Karpas-422 (cell line): ENCODE results near the gene PHLPP1. TPM values are rescaled to one million over a fixed set of nuclear protein-coding genes. Genes with fewer than 3 reads are reported as not detected.

Experiments used
- DNase-seq: peaks from one replicate; pipeline ENCODE4 v3.0.0-alpha.2; 2015
- H2AFZ ChIP-seq: fragments of 200-600 bp; sonication (generic); 2 replicates; pipeline ENCODE4 v1.6.1; 2014; ENCODE audit warnings: antibody characterized with exemption, low read length, mixed read lengths
- H3K27ac ChIP-seq: fragments of 200-600 bp; sonication (generic); 2 replicates; pipeline ENCODE4 v1.5.1; 2014; ENCODE audit warnings: mild to moderate bottlenecking, low read length, moderate library complexity
- H3K27me3 ChIP-seq: fragments of 200-600 bp; sonication (generic); 2 replicates; pipeline ENCODE4 v1.6.1; 2014; ENCODE audit warnings: low read length, mixed read lengths
- H3K36me3 ChIP-seq: fragments of 200-600 bp; sonication (generic); 2 replicates; pipeline ENCODE4 v1.6.1; 2014; ENCODE audit warnings: low read length, mixed read lengths; ENCODE audit not compliant: insufficient read depth
- H3K4me1 ChIP-seq: fragments of 200-600 bp; sonication (generic); 2 replicates; pipeline ENCODE4 v1.6.1; 2014; ENCODE audit warnings: mild to moderate bottlenecking, low read length, mixed read lengths
- H3K4me2 ChIP-seq: fragments of 200-600 bp; sonication (generic); 2 replicates; pipeline ENCODE4 v1.6.1; 2014; ENCODE audit warnings: low read length, low read depth, mild to moderate bottlenecking; ENCODE audit not compliant: poor library complexity, severe bottlenecking
- H3K4me3 ChIP-seq: fragments of 200-600 bp; sonication (generic); 2 replicates; pipeline ENCODE4 v1.5.1; 2014; ENCODE audit warnings: mild to moderate bottlenecking, antibody characterized with exemption, low read length, mixed read lengths
- H3K79me2 ChIP-seq: fragments of 200-600 bp; sonication (generic); 2 replicates; pipeline ENCODE4 v1.6.1; 2014; ENCODE audit warnings: mild to moderate bottlenecking, low read length, mixed read lengths
- H3K9ac ChIP-seq: fragments of 200-600 bp; sonication (generic); 2 replicates; pipeline ENCODE4 v1.6.0; 2014; ENCODE audit warnings: low read length
- H3K9me2 ChIP-seq: fragments of 200-600 bp; sonication (generic), shearing (Covaris generic); replicated peaks from 2 replicates; pipeline ENCODE4 v1.6.0; 2014; ENCODE audit warnings: mild to moderate bottlenecking, low read length, moderate library complexity; ENCODE audit not compliant: insufficient read depth
- H3K9me3 ChIP-seq: fragments of 300-700, 200-600 bp; sonication (generic); 2 replicates; pipeline ENCODE4 v1.6.1; 2014; ENCODE audit warnings: low read length, mixed read lengths
- H4K20me1 ChIP-seq: fragments of 200-600 bp; sonication (generic); 2 replicates; pipeline ENCODE4 v1.6.1; 2014; ENCODE audit warnings: mild to moderate bottlenecking, antibody characterized with exemption, low read length, low read depth; ENCODE audit not compliant: insufficient read depth
- total RNA-seq: library from RNA; depleted of rRNA; stranded (reverse); fragments of >200 nt; shearing (Covaris generic); gene quantifications from 2 replicates; pipeline ENCODE4 v1.2.3, GENCODE V29; 2014; ENCODE audit warnings: low replicate concordance

Gene PHLPP1
- total RNA-seq, 1 experiment from 2014 or later = 6.3 TPM

DNA sequence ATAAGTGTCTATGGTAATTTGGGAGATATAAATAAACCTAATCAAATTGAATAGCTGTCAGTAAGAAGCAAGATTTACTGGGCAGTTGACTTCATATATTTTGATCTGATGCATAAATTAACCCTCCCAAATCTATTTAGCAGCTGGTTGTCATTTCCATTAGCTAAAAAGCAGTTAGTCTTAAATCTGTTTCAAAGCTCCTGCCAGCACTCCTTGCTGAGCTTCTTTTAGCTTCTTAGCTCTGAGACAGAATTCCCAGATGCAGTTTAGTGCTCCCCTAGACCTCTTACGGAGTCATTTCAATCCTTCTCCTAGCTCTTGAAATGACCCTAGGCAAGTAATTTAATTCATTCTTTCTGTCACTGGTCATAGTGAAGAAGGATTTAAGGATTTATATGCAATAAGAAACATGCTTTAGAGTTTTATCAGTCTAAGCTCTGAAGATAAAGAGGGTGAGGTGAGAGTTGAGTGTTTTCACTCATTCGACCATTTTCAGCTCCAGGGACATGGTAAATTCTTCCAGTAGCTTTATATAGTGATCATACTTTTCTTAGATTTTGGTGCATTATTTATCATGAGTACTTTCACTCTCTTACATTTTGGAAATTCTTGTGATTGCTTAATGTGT lies 98.9 kb downstream of the PHLPP1 start:
- no peaks in the 10 kb centered on the region for H3K9me3 ChIP-seq
- H3K4me1 ChIP-seq = peaks cover 2% of the 10 kb centered on the region; the same call in 1 of the 2 replicates
- H3K4me3 ChIP-seq = no peak overlapping the region
- no peak for DNase-seq
- H2AFZ ChIP-seq = no peak overlapping the region
- H3K4me2 ChIP-seq = no peak overlapping the region
- no peaks in the 10 kb centered on the region for H3K36me3 ChIP-seq
- no peaks in the 10 kb centered on the region for H4K20me1 ChIP-seq
- H3K27ac ChIP-seq = no peak overlapping the region
- H3K27me3 ChIP-seq = no peaks in the 10 kb centered on the region
- H3K9me2 ChIP-seq = no peaks in the 10 kb centered on the region
- no peak overlapping the region for H3K9ac ChIP-seq
- H3K79me2 ChIP-seq = no peaks in the 10 kb centered on the region

DNA sequence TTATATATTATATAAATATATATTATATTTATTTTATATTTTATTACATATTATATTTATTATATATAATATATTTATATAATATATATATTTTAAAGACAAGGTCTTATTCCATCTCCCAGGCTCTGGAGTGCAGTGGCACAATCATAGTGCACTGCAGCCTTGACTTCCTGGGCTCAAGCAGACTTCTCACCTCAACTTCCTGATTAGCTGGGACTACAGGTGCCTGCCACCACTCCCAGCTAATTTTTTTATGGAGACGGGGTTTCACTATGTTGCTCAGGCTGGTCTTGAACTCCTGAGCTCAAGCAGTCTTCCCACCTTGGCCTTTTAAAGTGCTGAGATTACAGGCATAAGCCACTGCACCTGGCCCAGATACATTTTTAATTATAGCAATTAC lies 110.0 kb downstream of the PHLPP1 start:
- no peak overlapping the region for H3K4me2 ChIP-seq
- peaks cover 4% of the 10 kb centered on the region for H3K4me1 ChIP-seq
- H3K36me3 ChIP-seq = no peaks in the 10 kb centered on the region
- no peak overlapping the region for H3K4me3 ChIP-seq
- H3K9me3 ChIP-seq = no peaks in the 10 kb centered on the region
- no peaks in the 10 kb centered on the region for H3K9me2 ChIP-seq
- H3K27ac ChIP-seq = no peak overlapping the region
- no peak overlapping the region for H2AFZ ChIP-seq
- no peaks in the 10 kb centered on the region for H3K79me2 ChIP-seq
- H3K9ac ChIP-seq = no peak overlapping the region
- no peaks in the 10 kb centered on the region for H3K27me3 ChIP-seq
- no peaks in the 10 kb centered on the region for H4K20me1 ChIP-seq
- no peak for DNase-seq

- H3K36me3 ChIP-seq = no peaks in the 10 kb centered on the region
- DNase-seq = no peak
- H3K4me1 ChIP-seq = peaks cover 9% of the 10 kb centered on the region
- no peaks in the 10 kb centered on the region for H3K27me3 ChIP-seq
- H2AFZ ChIP-seq = no peak overlapping the region
- no peak overlapping the region for H3K9ac ChIP-seq
- no peaks in the 10 kb centered on the region for H3K9me2 ChIP-seq
- no peaks in the 10 kb centered on the region for H3K79me2 ChIP-seq
- H3K27ac ChIP-seq = no peak overlapping the region
- no peak overlapping the region for H3K4me2 ChIP-seq
- no peaks in the 10 kb centered on the region for H3K9me3 ChIP-seq
- H4K20me1 ChIP-seq = no peaks in the 10 kb centered on the region
- H3K4me3 ChIP-seq = no peak overlapping the region
Measured at GRCh38 chr18:62827397-62827796, 112.1 kb downstream of the PHLPP1 start.

- DNase-seq = no peak
- Histone ChIP-seq H3K27ac (no peak overlapping the region), H3K4me2 (no peak overlapping the region)
Measured at GRCh38 chr18:62828091-62828640, 112.8 kb downstream of the PHLPP1 start.

GRCh38 chr18:62828852-62829251 lies 113.5 kb downstream of the PHLPP1 start:
- Histone ChIP-seq H3K27me3 (no peaks in the 10 kb centered on the region), H3K36me3 (no peaks in the 10 kb centered on the region), H3K9me3 (no peaks in the 10 kb centered on the region), H3K9ac (no peak overlapping the region), H4K20me1 (no peaks in the 10 kb centered on the region), H2AFZ (no peak overlapping the region), H3K27ac (no peak overlapping the region), H3K4me2 (no peak overlapping the region), H3K4me3 (no peak overlapping the region), H3K4me1 (peaks cover 11% of the 10 kb centered on the region), H3K79me2 (no peaks in the 10 kb centered on the region), H3K9me2 (no peaks in the 10 kb centered on the region)
- DNase-seq = no peak

More at GRCh38 chr18:62828091-62828640, 112.8 kb downstream of the PHLPP1 start:
- H3K4me3 ChIP-seq = no peak overlapping the region
- H3K79me2 ChIP-seq = no peaks in the 10 kb centered on the region
- H3K27me3 ChIP-seq = no peaks in the 10 kb centered on the region
- no peak overlapping the region for H2AFZ ChIP-seq
- no peak overlapping the region for H3K9ac ChIP-seq
- H3K36me3 ChIP-seq = no peaks in the 10 kb centered on the region
- no peaks in the 10 kb centered on the region for H3K9me3 ChIP-seq
- no peaks in the 10 kb centered on the region for H4K20me1 ChIP-seq
- H3K9me2 ChIP-seq = no peaks in the 10 kb centered on the region
- H3K4me1 ChIP-seq = peaks cover 11% of the 10 kb centered on the region

DNA sequence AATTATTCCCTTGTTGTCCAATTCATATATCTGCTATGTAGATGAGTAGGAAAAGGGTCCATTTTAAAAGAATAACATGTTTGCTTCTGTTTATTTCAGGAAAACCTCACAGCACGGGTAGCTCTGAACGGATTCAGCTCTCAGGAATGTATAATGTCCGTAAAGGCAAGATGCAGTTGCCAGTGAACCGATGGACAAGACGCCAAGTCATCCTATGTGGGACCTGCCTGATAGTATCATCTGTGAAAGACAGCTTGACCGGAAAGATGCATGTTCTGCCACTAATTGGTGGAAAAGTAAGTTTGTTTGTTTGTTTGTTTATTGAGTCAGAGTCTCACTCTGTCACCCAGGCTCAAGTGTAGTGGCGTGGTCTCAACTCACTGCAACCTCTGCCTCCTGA lies 114.6 kb downstream of the PHLPP1 start:
- Histone ChIP-seq H3K9ac (no peak overlapping the region), H2AFZ (no peak overlapping the region), H3K4me3 (no peak overlapping the region), H3K27ac (no peak overlapping the region), H3K27me3 (no peaks in the 10 kb centered on the region), H3K79me2 (no peaks in the 10 kb centered on the region), H3K36me3 (no peaks in the 10 kb centered on the region), H3K4me1 (peaks cover 11% of the 10 kb centered on the region), H3K9me3 (no peaks in the 10 kb centered on the region), H4K20me1 (no peaks in the 10 kb centered on the region), H3K9me2 (no peaks in the 10 kb centered on the region), H3K4me2 (no peak overlapping the region)
- no peak for DNase-seq

- Histone ChIP-seq H3K4me2 (no peak overlapping the region), H4K20me1 (no peaks in the 10 kb centered on the region)
Measured at GRCh38 chr18:62832282-62832681, 116.9 kb downstream of the PHLPP1 start.

GRCh38 chr18:62833494-62833893 lies 118.2 kb downstream of the PHLPP1 start:
- no peaks in the 10 kb centered on the region for H3K79me2 ChIP-seq
- DNase-seq = no peak
- no peaks in the 10 kb centered on the region for H3K9me3 ChIP-seq
- no peaks in the 10 kb centered on the region for H3K36me3 ChIP-seq
- no peaks in the 10 kb centered on the region for H4K20me1 ChIP-seq
- no peak overlapping the region for H3K9ac ChIP-seq
- H3K9me2 ChIP-seq = no peaks in the 10 kb centered on the region
- peaks cover 13% of the 10 kb centered on the region for H3K4me1 ChIP-seq
- H2AFZ ChIP-seq = no peak overlapping the region
- H3K27me3 ChIP-seq = no peaks in the 10 kb centered on the region
- no peak overlapping the region for H3K4me3 ChIP-seq
- no peak overlapping the region for H3K27ac ChIP-seq
- H3K4me2 ChIP-seq = no peak overlapping the region

More at GRCh38 chr18:62832282-62832681, 116.9 kb downstream of the PHLPP1 start:
- Histone ChIP-seq H2AFZ (no peak overlapping the region), H3K9ac (no peak overlapping the region), H3K4me1 (peaks cover 11% of the 10 kb centered on the region), H3K27me3 (no peaks in the 10 kb centered on the region), H3K4me3 (no peak overlapping the region), H3K36me3 (no peaks in the 10 kb centered on the region), H3K79me2 (no peaks in the 10 kb centered on the region), H3K9me3 (no peaks in the 10 kb centered on the region), H3K9me2 (no peaks in the 10 kb centered on the region), H3K27ac (no peak overlapping the region)
- DNase-seq = no peak
